Retinal pigment epithelial cell (primary cell): ENCODE data around the gene APOL6.
"Not testable (repeated sequence)": the region's sequence is repeated elsewhere in the genome, so short reads cannot be mapped to it uniquely, and the experiment has no call there.

Source experiments
- DNase-seq: peaks from one replicate; pipeline ENCODE4 v3.0.0-alpha.2; 2010; ENCODE audit warnings: low read depth
- H3K4me3 ChIP-seq: 2 replicates; pipeline ENCODE4 v1.5.1; 2011; ENCODE audit warnings: mild to moderate bottlenecking, low read length, control low read depth, moderate library complexity
- CTCF ChIP-seq: conservative IDR thresholded peaks from 2 replicates; pipeline ENCODE4 v1.5.1; 2011; ENCODE audit warnings: low read depth, low read length, control low read depth, inconsistent platforms

The APOL6 gene

GRCh38 chr22:35687461-35687860 lies 39.2 kb downstream of the APOL6 start:
- TF ChIP-seq CTCF, result no peak
- no peak for DNase-seq
- H3K4me3 ChIP-seq, result no peak overlapping the region

- TF ChIP-seq CTCF, result no peak
- no peak for DNase-seq
- H3K4me3 ChIP-seq, result no peak overlapping the region
Observed at GRCh38 chr22:35688913-35689675, 40.8 kb downstream of the APOL6 start.

GRCh38 chr22:35690001-35690400 lies 41.8 kb downstream of the APOL6 start:
- no peak for TF ChIP-seq CTCF
- no peak overlapping the region for H3K4me3 ChIP-seq
- DNase-seq, result no peak

- DNase-seq, result no peak
- no peak overlapping the region for H3K4me3 ChIP-seq
- no peak for TF ChIP-seq CTCF
Observed at GRCh38 chr22:35695202-35695601, 47.0 kb downstream of the APOL6 start.

- TF ChIP-seq CTCF, result no peak
- no peak overlapping the region for H3K4me3 ChIP-seq
- DNase-seq, result no peak
Observed at GRCh38 chr22:35697142-35697541, 48.9 kb downstream of the APOL6 start.

GRCh38 chr22:35699852-35700251 lies 51.6 kb downstream of the APOL6 start:
- not testable (repeated sequence) for DNase-seq, H3K4me3 ChIP-seq

GRCh38 chr22:35703861-35704584 lies 55.8 kb downstream of the APOL6 start:
- TF ChIP-seq CTCF, result no peak
- DNase-seq, result no peak
- H3K4me3 ChIP-seq, result no peak overlapping the region
